Measurements from ENCODE around the gene ADAMTSL4.
"Not testable (repeated sequence)": the region's sequence is repeated elsewhere in the genome, so short reads cannot be mapped to it uniquely, and the experiment has no call there.

Gene ADAMTSL4

GRCh38 chr1:150598346-150598745, 49.1 kb downstream of the ADAMTSL4 start:
- DNase-seq: not testable (repeated sequence)

GRCh38 chr1:150601540-150601939, 52.3 kb downstream of the ADAMTSL4 start:
- no peak for DNase-seq

GRCh38 chr1:150602372-150602771, 53.2 kb downstream of the ADAMTSL4 start:
- DNase-seq: not testable (repeated sequence)

- no peak for DNase-seq
Observed at GRCh38 chr1:150603711-150604110, 54.5 kb downstream of the ADAMTSL4 start.

GRCh38 chr1:150604226-150604588, 55.0 kb downstream of the ADAMTSL4 start:
- no peak for DNase-seq

GRCh38 chr1:150605451-150605731, 56.2 kb downstream of the ADAMTSL4 start:
- not testable (repeated sequence) for DNase-seq

- no peak for DNase-seq
Observed at GRCh38 chr1:150606463-150607142, 57.4 kb downstream of the ADAMTSL4 start.

- no peak for DNase-seq
Observed at GRCh38 chr1:150609732-150610131, 60.5 kb downstream of the ADAMTSL4 start.
